ENCODE measurements around the gene CYP2A6.
A peak's percentile ranks its signal among the peaks of the same experiment; 100 is the strongest.
"Not testable (repeated sequence)": the region's sequence is repeated elsewhere in the genome, so short reads cannot be mapped to it uniquely, and the experiment has no call there.

Gene CYP2A6

GRCh38 chr19:40827386-40828247 is 22.6 kb downstream of the CYP2A6 start:
- DNase-seq (ENCODE audit: low read depth, low spot score), result no peak
- TF ChIP-seq, protein P1, sequence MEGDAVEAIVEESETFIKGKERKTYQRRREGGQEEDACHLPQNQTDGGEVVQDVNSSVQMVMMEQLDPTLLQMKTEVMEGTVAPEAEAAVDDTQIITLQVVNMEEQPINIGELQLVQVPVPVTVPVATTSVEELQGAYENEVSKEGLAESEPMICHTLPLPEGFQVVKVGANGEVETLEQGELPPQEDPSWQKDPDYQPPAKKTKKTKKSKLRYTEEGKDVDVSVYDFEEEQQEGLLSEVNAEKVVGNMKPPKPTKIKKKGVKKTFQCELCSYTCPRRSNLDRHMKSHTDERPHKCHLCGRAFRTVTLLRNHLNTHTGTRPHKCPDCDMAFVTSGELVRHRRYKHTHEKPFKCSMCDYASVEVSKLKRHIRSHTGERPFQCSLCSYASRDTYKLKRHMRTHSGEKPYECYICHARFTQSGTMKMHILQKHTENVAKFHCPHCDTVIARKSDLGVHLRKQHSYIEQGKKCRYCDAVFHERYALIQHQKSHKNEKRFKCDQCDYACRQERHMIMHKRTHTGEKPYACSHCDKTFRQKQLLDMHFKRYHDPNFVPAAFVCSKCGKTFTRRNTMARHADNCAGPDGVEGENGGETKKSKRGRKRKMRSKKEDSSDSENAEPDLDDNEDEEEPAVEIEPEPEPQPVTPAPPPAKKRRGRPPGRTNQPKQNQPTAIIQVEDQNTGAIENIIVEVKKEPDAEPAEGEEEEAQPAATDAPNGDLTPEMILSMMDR (IDR thresholded peaks at IDR 0.05; ENCODE audit: low read depth, low read length), result no peak
- in situ Hi-C loops (cut with HindIII; ENCODE audit: low sequenced_read_pairs), result no loop called here
- no peak overlapping the region for H3K4me3 ChIP-seq (ENCODE audit: low read depth, low read length)

GRCh38 chr19:40826699-40827385 is 23.4 kb downstream of the CYP2A6 start:
- DNase-seq (ENCODE audit: low read depth, low spot score); H3K4me3 ChIP-seq (ENCODE audit: low read depth, low read length); in situ Hi-C loops (cut with HindIII; ENCODE audit: low sequenced_read_pairs): not testable (repeated sequence)

DNA sequence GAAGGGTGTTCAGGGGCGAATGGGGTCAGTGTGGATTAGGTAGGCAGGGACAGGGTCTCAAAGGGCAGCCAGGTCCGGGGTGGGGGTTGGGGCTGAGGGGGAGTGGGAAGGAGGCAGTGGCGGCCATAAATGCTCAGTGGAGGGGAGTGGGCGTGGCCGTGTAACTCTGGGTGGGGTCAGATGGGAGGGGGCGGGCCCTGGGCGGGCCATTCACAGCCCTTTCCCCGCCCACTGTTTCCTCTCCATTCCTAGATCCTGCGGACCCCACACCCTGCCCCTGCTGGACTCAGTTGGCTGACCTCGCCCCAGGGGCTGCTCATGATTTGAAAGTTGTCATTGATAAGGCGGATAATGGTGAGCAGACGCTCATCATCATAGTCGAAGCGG is 23.9 kb downstream of the CYP2A6 start:
- H3K4me3 ChIP-seq (ENCODE audit: low read depth, low read length); in situ Hi-C loops (cut with HindIII; ENCODE audit: low sequenced_read_pairs); DNase-seq (ENCODE audit: low read depth, low spot score): not testable (repeated sequence)

- DNase-seq (ENCODE audit: low read depth, low spot score); in situ Hi-C loops (cut with HindIII; ENCODE audit: low sequenced_read_pairs); H3K4me3 ChIP-seq (ENCODE audit: low read depth, low read length): not testable (repeated sequence)
These were observed 24.7 kb downstream of the CYP2A6 start for GRCh38 chr19:40825460-40826095.

DNA sequence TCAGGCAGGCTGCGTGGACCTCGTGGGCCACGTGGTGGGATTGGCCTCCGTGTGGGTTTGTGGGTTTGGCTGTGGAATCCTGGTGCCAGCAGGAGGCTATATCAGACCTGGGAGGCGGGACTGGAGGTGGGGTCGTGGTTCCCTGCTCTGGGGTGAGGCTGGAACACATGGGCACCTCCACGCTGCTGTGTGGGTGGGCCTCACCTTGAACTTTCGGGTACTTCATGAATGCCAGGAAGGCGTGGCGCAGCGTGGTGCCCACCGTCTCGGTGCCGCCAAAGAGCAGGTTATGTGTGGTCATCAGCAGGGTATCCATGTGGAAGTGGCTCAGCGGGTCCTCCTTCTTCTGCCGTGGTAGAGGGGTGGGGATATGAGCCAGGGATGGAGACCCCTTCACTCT is 25.3 kb downstream of the CYP2A6 start:
- H3K4me3 ChIP-seq (ENCODE audit: low read depth, low read length); in situ Hi-C loops (cut with HindIII; ENCODE audit: low sequenced_read_pairs); DNase-seq (ENCODE audit: low read depth, low spot score): not testable (repeated sequence)

GRCh38 chr19:40822704-40823553 is 27.3 kb downstream of the CYP2A6 start:
- H3K4me3 ChIP-seq (ENCODE audit: low read depth, low read length); DNase-seq (ENCODE audit: low read depth, low spot score); in situ Hi-C loops (cut with HindIII; ENCODE audit: low sequenced_read_pairs): not testable (repeated sequence)

- H3K4me3 ChIP-seq (ENCODE audit: low read depth, low read length), result no peak overlapping the region
- TF ChIP-seq, protein P1 (IDR thresholded peaks at IDR 0.05; ENCODE audit: low read depth, low read length), result no peak
- no peak for DNase-seq (ENCODE audit: low read depth, low spot score)
- in situ Hi-C loops (cut with HindIII; ENCODE audit: low sequenced_read_pairs), result no loop called here
These were observed 28.1 kb downstream of the CYP2A6 start for GRCh38 chr19:40822161-40822560.

DNA sequence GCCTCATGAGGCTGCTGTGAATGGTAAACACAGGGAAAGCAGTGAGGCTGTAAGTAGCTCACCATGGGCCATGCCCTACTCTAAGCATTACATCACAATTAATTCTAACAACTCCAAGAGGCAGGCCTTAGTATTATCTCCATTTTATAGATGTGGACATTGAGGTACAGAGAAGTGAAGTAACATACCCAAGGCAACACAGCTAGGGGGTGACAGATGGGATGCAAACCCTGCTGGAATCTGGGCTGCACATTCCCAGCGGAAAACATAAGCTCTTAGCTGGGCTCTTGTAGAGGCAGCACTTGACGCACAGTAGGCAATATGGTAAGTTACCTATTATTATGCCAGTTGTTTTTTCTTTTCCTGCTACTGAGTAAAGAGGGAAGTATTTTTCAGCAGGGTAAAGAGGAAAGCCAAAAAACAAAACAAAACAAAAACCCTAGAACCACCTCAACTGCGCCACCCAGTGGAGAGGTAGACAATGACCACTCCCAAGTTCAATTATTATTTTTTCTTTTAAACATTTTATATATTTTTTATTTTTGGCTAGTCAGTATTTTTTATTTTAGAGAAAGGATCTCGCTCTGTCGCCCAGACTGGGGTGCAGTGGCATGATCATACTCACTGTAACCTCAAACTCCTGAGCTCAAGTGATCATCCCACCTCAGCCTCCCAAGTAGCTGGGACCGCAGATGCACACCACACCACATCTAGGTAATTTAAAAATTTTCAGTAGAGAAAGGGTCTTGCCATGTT is 30.6 kb downstream of the CYP2A6 start:
- H3K4me3 ChIP-seq (ENCODE audit: low read depth, low read length); in situ Hi-C loops (cut with HindIII; ENCODE audit: low sequenced_read_pairs): not testable (repeated sequence)
- DNase-seq (ENCODE audit: low read depth, low spot score), result peak; percentile 29
- TF ChIP-seq, protein P1 (IDR thresholded peaks at IDR 0.05; ENCODE audit: low read depth, low read length), result peak; percentile 70
